ENCODE measurements around the gene KDM6B. TPM values are rescaled to one million over a fixed set of nuclear protein-coding genes. Genes with fewer than 3 reads are reported as not detected.

Gene KDM6B
- total and polyA plus RNA-seq, 2 experiments from 2014 or later: 9.7 to 20.8 TPM

- Histone ChIP-seq H3K36me3 (no peaks in the 10 kb centered on the region), H3K27ac (no peak overlapping the region), H3K4me3 (no peak overlapping the region), H3K27me3 (no peaks in the 10 kb centered on the region), H3K9me3 (ENCODE audit: low read depth) (no peaks in the 10 kb centered on the region), H3K4me1 (ENCODE audit: low read depth) (peaks cover 6% of the 10 kb centered on the region)
- no peak for TF ChIP-seq CTCF (IDR thresholded peaks at IDR 0.05; ENCODE audit: low read depth, low read length)
- no peak for DNase-seq (ENCODE audit: low read depth in 1 of 2, low spot score in 1 of 2)
These were observed 39.8 kb upstream of the KDM6B start for GRCh38 chr17:7794075-7794663.

- no peak for TF ChIP-seq CTCF (IDR thresholded peaks at IDR 0.05; ENCODE audit: low read depth, low read length)
- H3K27ac ChIP-seq: no peak overlapping the region
- no peak for DNase-seq (ENCODE audit: low read depth in 1 of 2, low spot score in 1 of 2)
- H3K4me1 ChIP-seq (ENCODE audit: low read depth): peaks cover 6% of the 10 kb centered on the region
- no peak overlapping the region for H3K4me3 ChIP-seq
- H3K36me3 ChIP-seq: no peaks in the 10 kb centered on the region
- H3K27me3 ChIP-seq: no peaks in the 10 kb centered on the region
- H3K9me3 ChIP-seq (ENCODE audit: low read depth): no peaks in the 10 kb centered on the region
These were observed 36.0 kb upstream of the KDM6B start for GRCh38 chr17:7797976-7798375.

DNA sequence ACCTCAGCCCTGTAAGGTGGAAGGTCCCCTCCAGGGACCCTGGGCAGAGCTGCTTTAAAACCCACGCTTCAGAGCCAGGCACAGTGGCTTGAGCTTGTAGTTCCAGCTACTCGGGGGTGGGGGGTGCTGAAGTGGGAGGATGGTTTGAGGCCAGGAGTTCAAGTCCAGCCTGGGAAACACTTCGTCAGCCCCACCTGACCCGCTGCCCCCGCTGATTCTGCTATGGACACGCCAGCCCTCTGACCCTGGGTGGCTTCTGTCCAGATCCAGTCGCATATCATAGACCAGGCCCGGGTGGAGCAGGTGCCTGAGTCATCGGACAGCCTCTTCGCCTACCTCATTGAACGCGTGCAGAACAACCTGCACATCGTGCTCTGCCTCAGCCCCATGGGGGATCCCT lies 35.2 kb upstream of the KDM6B start:
- Histone ChIP-seq H3K9me3 (ENCODE audit: low read depth) (no peaks in the 10 kb centered on the region), H3K36me3 (no peaks in the 10 kb centered on the region), H3K4me3 (no peak overlapping the region), H3K4me1 (ENCODE audit: low read depth) (peaks cover 4% of the 10 kb centered on the region), H3K27ac (no peak overlapping the region), H3K27me3 (no peaks in the 10 kb centered on the region)
- no peak for DNase-seq (ENCODE audit: low read depth in 1 of 2, low spot score in 1 of 2)
- TF ChIP-seq CTCF (IDR thresholded peaks at IDR 0.05; ENCODE audit: low read depth, low read length): no peak

GRCh38 chr17:7803981-7804380 lies 30.0 kb upstream of the KDM6B start:
- Histone ChIP-seq H3K9me3 (ENCODE audit: low read depth) (no peaks in the 10 kb centered on the region), H3K4me1 (ENCODE audit: low read depth) (no peaks in the 10 kb centered on the region), H3K36me3 (no peaks in the 10 kb centered on the region), H3K4me3 (no peak overlapping the region), H3K27me3 (no peaks in the 10 kb centered on the region), H3K27ac (no peak overlapping the region)
- no peak for TF ChIP-seq CTCF (IDR thresholded peaks at IDR 0.05; ENCODE audit: low read depth, low read length)
- peak in 1 of 2 donors; percentile 62 for DNase-seq (ENCODE audit: low read depth in 1 of 2, low spot score in 1 of 2)

- no peak for DNase-seq (ENCODE audit: low read depth in 1 of 2, low spot score in 1 of 2)
- Histone ChIP-seq H3K27ac (no peak overlapping the region), H3K36me3 (no peaks in the 10 kb centered on the region), H3K9me3 (ENCODE audit: low read depth) (no peaks in the 10 kb centered on the region), H3K4me1 (ENCODE audit: low read depth) (no peaks in the 10 kb centered on the region), H3K4me3 (no peak overlapping the region), H3K27me3 (no peaks in the 10 kb centered on the region)
- no peak for TF ChIP-seq CTCF (IDR thresholded peaks at IDR 0.05; ENCODE audit: low read depth, low read length)
These were observed 27.4 kb upstream of the KDM6B start for GRCh38 chr17:7806587-7806986.

Measured in cardiac muscle cell (in vitro differentiated cells and primary cell).